GM19025 (cell line): ENCODE measurements around the gene BET1L.

Experiments
- ATAC-seq: cut with Tn5 transposase; IDR thresholded peaks from one replicate; pipeline ENCODE4 v1.9.1; 2021; ENCODE audit warnings: mild to moderate bottlenecking, low read depth, moderate library complexity; ENCODE audit not compliant: unreplicated experiment

The BET1L gene

DNA sequence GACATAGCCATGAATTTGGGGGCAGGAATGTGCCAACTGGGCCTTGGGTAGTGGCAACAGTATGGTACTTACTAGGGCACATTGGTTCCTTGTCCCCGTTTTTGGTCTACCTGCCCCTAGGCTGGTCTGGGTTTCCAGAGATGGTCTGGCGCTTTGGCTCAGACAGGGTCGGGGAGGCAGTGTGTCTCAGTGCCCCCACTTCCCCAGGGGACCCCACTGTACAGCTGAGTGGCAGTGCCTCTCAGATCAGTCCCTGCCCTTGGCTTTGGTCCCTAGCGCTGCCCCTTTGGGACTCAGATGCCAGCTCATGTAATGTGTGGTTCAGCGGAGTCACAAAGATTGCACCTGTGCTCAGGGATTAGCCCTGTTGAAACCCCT, 3.6 kb upstream of the BET1L start:
- ATAC-seq: no peak

DNA sequence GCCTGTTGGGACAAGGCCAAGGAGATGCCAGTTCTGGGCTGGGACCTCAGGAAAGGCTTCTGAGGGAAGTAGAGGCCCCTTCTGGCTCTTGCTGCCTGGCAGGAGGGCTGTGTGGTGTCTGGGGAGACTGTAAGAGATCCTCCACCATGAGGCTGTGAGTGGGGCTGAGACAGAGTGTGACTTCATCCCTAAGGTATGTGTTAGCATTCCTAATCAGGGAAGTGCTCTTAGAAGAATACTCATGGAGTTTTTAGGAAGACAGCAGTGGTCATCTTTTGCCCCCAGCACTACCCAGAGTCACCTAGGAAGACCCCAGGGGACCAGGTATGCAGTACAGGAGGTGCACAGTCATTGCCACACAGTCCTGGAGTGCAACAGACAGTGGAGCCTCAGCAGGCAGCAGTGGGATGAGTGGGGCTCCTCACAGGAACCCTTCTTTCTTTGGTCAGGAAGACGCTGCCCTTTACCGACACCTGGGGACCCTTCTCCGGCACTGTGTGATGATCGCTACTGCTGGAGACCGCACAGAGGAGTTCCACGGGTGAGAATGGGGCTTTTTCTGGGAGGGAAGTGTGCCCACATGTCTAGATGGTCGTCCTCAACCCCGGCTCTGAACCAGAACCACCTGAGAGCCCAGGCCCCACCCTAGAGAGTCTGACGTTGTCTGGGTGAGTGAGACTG, 3.1 kb upstream of the BET1L start:
- no peak for ATAC-seq

- ATAC-seq: no peak
Measured at GRCh38 chr11:209275-210121, 2.3 kb upstream of the BET1L start.

GRCh38 chr11:208917-209260, 1.7 kb upstream of the BET1L start:
- ATAC-seq: no peak

GRCh38 chr11:208181-208916, 1.1 kb upstream of the BET1L start:
- ATAC-seq: peak; percentile 37

- ATAC-seq: no peak
Measured at GRCh38 chr11:207863-208180, 623 bp upstream of the BET1L start.

DNA sequence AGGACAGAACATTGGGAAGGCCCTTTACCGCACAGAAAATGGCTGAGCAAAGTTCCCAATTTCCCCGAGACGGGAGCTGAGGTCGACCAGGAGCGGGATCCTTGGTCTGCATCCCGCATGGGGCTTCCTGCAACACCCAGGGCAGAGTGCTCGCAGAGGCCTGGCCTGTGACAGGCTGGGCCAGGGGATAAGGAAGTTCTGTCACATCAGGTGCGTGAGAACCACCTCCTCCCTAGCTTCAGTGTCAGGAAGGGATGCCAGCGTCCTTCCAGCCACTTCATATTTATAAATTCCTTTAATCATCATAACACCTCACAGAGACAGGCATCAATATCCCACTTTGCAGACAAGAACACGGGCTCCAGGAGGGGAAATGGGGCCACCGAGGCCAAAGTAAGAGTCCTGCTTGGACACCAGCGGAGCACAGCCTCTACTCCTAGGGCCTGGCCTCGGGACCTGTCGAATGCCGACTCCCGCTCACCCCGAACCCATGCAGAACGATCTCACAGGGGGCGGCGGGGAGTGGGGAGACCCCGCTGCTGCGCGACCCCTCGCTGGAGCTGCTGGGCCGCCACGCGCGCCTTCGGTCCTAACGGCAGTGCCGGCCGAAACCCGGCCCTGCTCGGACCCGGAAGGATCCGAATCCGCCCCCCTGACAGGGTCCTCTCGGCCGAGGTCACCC, 532 bp downstream of the BET1L start:
- ATAC-seq: no peak

DNA sequence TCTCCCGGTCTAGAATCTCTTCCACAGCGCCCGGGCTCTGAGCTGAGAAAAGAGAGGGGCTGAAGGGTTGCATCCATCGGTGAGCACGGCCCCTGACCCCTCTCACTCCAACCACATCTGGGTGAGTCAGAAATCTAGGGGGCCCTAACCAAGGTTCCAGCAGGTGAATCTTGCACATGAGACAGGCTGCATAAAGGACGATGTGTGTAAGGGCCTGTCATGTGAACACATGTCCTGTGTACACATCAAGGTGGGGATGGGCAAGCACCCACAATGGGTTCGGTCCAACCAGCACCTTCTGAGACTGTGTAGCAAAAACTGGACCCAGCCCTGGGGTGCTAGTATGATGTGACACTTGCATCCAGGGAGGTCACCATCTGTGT, 1.2 kb downstream of the BET1L start:
- no peak for ATAC-seq

- ATAC-seq: no peak
Measured at GRCh38 chr11:205221-206001, 1.8 kb downstream of the BET1L start.

GRCh38 chr11:204587-205109, 2.6 kb downstream of the BET1L start:
- no peak for ATAC-seq

- no peak for ATAC-seq
Measured at GRCh38 chr11:203945-204586, 3.1 kb downstream of the BET1L start.

DNA sequence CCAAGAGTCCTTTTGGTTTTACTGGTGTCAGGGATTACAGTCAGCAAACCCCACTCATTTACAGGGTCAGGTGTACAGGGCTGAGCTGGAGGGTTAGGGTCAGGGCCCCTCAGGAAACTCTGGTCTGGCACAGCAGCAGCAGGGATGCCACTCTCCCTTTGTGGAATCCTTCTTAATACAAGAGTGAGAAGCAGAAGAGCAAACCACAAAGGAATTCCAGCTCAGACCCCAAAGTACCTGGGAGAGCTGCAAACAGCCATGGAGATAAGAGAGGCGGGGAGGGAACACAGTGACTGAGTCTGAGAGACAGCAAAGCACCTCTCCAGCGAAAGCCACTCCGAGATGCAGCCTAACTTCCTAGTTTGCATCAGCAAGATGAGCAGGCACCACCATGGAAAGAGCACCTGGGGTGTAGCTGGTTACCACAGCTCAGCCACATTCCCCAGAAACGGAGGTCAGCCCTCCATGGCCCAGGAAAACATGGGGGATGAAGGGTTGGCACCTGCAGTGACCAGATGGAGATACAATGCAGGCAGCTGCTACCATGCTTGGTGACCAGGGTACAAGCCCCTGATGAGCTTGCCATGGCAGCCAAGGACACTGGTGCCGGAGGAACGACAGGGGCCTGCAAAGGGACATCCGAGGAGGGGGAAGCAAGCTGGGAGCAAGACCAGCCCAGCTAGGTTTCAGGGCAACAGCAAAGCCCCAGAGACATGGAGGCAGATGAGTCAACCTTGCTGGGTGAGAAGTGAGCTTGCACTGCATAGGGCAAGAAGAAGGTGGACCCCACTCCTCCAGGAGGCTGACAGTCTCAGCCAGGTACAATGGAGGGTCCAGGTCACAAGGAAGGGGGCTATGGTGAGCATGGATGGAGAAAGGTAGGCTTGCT, 3.9 kb downstream of the BET1L start:
- ATAC-seq: no peak

GRCh38 chr11:202490-202889, 4.7 kb downstream of the BET1L start:
- ATAC-seq: no peak

DNA sequence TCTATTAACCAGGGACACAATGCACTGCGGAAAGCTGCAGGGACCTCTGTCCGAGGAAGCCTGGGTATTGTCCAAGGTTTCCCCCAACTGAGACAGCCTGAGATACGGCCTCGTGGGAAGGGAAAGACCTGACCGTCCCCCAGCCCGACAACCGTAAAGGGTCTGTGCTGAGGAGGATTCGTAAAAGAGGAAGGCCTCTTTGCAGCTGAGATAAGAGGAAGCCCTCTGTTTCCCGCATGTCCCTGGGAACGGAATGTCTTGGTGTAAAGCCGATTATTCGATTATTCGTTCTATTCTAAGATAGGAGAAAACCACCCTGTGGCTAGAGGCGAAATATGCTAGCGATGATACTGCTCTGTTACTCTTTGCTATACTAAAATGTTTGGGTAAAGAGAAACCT, 5.2 kb downstream of the BET1L start:
- no peak for ATAC-seq

- no peak for ATAC-seq
Measured at GRCh38 chr11:200224-201003, 6.8 kb downstream of the BET1L start.

DNA sequence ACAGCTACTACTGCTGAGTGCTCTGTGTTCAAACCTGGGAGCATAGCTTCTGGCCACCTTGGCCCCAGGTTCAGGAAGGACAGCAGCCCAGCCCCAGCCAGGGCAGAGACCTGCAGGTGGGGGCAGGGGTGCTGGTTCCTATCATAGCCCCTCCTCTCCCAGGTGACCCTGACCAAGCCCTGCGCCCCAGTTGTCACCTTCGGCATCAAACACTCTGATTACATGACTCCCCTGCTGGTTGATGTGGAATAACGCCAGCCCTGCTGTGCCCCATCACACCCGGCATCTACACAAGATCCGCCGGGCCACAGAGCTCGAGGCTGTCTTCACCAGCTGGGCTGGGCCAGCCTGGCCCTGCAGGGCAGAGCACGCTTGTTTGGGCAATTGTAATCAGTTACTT, 7.4 kb downstream of the BET1L start:
- no peak for ATAC-seq

DNA sequence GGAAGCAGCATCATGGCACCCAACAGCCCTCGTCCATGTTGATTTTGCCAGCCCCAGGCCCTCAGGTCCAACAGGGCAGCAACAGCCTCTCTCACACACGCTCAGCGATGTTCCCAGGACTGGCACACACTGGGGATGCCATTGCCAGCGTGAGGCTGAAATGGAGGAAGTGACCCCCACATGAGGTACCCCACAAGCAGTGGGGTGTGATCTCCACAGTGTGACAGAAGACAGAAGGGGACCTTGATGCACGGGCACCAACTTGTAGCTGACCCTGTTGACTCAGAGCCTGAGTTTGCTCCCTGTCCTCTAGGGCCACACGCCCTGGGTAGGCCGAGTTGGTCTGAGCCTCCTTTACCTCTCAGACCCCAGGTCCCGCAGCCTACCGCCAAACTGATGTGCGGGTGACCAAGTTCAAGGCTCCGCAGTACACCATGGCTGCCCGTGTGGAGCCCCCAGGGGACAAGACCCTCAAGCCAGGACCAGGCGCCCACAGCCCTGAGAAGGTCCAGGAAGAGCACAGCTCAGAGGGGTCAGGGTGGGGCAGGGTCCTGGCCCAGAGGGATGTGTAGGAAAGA, 8.1 kb downstream of the BET1L start:
- no peak for ATAC-seq
